ENCODE data around the gene KCNK17. TPM values are rescaled to one million over a fixed set of nuclear protein-coding genes. Genes with fewer than 3 reads are reported as not detected.

Gene KCNK17, protein sequence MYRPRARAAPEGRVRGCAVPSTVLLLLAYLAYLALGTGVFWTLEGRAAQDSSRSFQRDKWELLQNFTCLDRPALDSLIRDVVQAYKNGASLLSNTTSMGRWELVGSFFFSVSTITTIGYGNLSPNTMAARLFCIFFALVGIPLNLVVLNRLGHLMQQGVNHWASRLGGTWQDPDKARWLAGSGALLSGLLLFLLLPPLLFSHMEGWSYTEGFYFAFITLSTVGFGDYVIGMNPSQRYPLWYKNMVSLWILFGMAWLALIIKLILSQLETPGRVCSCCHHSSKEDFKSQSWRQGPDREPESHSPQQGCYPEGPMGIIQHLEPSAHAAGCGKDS
- total RNA-seq, result not detected in 2 replicates

DNA sequence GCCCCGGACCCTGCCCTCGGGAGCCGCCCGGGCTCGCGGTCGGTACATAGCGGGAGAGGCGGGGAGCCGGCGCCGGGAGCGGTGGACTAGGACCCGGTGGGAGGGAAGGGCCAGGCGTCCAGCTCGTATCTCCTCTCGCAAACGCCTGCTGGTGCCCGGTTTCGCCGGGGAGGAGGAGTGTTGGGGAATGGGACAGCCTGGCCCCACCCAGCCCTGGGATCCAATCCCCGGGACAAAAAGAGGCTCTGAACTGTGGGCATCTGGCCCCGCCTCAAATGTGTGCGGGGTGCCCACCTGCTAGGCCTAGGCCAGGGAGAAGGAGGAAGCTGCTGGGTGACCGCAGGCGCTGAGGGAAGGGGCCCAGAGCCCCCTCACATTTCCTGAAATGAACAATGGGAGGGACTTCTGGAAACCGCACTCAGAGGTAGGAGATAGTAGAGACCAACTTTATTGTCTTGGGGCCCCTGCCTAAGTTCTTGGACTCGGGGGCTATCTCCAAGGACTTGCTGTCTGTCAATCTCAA is at the start of gene KCNK17:
KCNK17 (minus strand) TSS at position 147 of the 523 bp plus-strand sequence; CDS start at position 48, 99 bp downstream.

DNA sequence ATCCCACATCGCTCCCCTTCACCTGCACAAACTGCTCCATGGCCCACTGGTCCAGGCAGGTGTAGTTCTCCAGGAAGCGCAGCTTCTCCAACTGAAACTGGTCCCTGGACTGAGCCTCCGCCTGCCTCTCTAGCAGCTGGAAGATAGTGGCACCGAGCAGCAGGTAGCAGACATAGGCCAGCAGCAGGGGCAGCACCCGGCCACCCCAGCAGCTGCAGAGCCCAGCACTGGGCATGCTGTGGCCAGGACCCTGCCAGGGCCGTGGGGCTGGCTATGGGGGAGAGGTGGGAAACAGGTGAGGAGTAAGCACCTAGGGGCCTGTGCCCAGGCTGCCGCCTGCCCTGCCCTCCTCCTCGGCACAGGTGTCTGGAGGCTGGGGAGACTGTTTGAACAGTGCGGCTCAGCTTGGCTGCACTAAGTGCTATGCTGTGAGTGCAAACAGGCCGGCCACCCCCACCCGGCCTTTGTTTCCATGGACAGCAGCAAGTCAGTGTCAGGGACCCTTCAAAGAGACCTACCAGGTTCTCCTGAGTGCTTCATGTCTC is 8.2 kb upstream of the KCNK17 start, which contains the start of gene KCNK16:
KCNK16 (minus strand) TSS at position 397 of the 545 bp plus-strand sequence; CDS start at position 235, 162 bp downstream.

Other genes starting within 250 kb of the KCNK17 start
- 11.7 and 15.3 TPM in 2 replicates for gene SAYSD1, start 199.2 kb downstream of the KCNK17 start, total RNA-seq
- gene KCNK5, start 84.9 kb downstream of the KCNK17 start, total RNA-seq, result not detected in 2 replicates
- gene KCNK16, start 8.3 kb upstream of the KCNK17 start, total RNA-seq, result not detected in 2 replicates

Measured in bronchial smooth muscle cell (primary cell).